ENCODE measurements around the gene ZBTB7A.

- TF ChIP-seq CTCF (conservative IDR thresholded peaks at IDR 0.05; ENCODE audit: low read depth, low read length) (no peak), EZH2 (IDR thresholded peaks at IDR 0.05; ENCODE audit: borderline replicate concordance, low read depth, low read length, poor library complexity, severe bottlenecking) (no peak)
Observed at GRCh38 chr19:3995607-3996006, 71.1 kb downstream of the ZBTB7A start.

All from A673 (cell line).